ENCODE data around the gene TPTE2. TPM values are rescaled to one million over a fixed set of nuclear protein-coding genes. Genes with fewer than 3 reads are reported as not detected.
"Not testable (repeated sequence)": the region's sequence is repeated elsewhere in the genome, so short reads cannot be mapped to it uniquely, and the experiment has no call there.

Gene TPTE2
- total RNA-seq, 3 donors from 2014 or later: 0.29 to 0.33 TPM; not detected in 1

DNA sequence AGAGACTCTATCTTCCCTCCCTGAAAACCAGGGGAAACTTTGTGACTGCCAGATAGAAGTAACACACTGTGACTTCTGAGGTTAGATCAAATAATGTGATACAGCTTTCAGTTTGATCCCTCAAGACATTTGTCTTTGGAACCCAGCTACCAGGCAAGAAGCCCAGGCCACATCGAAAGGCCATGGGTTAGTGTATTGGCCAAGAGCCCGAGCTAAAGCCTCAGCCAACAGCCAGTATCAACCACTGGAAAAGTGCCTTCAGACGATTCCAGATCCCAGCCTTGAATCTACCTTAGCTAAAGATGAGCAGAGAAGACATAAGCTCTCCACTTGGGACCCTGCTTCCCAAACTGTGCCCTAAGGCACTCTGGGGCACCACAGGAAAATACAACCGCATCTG lies 10.9 kb upstream of the TPTE2 start:
- Histone ChIP-seq H3K36me3 (no peaks in the 10 kb centered on the region), H3K27ac (no peak overlapping the region), H3K27me3 (no peaks in the 10 kb centered on the region), H3K4me3 (no peak overlapping the region), H3K4me1 (no peaks in the 10 kb centered on the region), H3K9me3 (no peaks in the 10 kb centered on the region)
- intact Hi-C loops (cut with DNase I; ENCODE audit: low total_unique reads): no loop called here
- TF ChIP-seq POLR2AphosphoS5 (IDR thresholded peaks at IDR 0.05) (no peak), POLR2A (IDR thresholded peaks at IDR 0.05) (no peak)
- TF ChIP-seq, protein P1, sequence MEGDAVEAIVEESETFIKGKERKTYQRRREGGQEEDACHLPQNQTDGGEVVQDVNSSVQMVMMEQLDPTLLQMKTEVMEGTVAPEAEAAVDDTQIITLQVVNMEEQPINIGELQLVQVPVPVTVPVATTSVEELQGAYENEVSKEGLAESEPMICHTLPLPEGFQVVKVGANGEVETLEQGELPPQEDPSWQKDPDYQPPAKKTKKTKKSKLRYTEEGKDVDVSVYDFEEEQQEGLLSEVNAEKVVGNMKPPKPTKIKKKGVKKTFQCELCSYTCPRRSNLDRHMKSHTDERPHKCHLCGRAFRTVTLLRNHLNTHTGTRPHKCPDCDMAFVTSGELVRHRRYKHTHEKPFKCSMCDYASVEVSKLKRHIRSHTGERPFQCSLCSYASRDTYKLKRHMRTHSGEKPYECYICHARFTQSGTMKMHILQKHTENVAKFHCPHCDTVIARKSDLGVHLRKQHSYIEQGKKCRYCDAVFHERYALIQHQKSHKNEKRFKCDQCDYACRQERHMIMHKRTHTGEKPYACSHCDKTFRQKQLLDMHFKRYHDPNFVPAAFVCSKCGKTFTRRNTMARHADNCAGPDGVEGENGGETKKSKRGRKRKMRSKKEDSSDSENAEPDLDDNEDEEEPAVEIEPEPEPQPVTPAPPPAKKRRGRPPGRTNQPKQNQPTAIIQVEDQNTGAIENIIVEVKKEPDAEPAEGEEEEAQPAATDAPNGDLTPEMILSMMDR (IDR thresholded peaks at IDR 0.05): no peak
- DNase-seq (ENCODE audit: low spot score in 2 of 2): no peak

DNA sequence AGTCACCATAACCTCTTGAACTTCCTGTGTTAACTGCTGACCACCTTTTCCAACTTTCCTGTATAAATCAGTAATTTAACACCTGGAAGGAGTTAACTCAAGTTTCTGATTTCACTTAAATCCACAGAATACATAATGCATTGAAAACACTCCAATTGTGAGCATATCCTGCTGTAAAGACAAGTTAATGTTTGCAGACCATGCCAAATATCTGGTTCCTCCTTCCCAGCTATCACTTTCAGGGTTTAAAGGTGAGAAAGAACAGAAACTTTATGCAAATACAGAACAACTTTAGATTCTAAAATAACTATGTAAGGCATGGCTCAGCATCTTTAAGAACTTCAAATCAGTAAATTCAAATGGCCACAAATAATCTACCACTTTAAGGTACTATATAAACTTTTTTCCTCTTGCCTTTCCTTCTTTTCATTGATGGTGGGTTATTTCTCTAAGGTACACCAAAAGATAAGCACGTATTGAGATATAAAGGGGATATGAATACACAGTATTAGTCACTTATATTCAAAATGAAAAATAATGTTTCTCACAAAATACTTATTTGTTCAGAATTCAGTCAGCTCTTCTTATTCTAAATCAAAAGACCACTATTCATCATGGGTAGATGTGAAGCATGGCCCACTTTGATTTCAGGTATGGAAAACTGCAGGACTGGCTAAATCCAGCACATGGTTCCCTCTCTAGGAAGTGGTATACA lies 6.6 kb upstream of the TPTE2 start:
- H3K27me3 ChIP-seq: peaks cover 0 to 5% of the 10 kb centered on the region in 2 donors
- TF ChIP-seq POLR2A (IDR thresholded peaks at IDR 0.05): no peak
- no peak for TF ChIP-seq POLR2AphosphoS5 (IDR thresholded peaks at IDR 0.05)
- TF ChIP-seq, protein P1 (IDR thresholded peaks at IDR 0.05): no peak
- no peaks in the 10 kb centered on the region for H3K4me1 ChIP-seq
- H3K9me3 ChIP-seq: peaks cover 0 to 5% of the 10 kb centered on the region in 2 donors
- intact Hi-C loops (cut with DNase I; ENCODE audit: low total_unique reads): no loop called here
- no peak overlapping the region for H3K27ac ChIP-seq
- H3K4me3 ChIP-seq: no peak overlapping the region
- H3K36me3 ChIP-seq: no peaks in the 10 kb centered on the region
- DNase-seq (ENCODE audit: low spot score in 2 of 2): no peak

DNA sequence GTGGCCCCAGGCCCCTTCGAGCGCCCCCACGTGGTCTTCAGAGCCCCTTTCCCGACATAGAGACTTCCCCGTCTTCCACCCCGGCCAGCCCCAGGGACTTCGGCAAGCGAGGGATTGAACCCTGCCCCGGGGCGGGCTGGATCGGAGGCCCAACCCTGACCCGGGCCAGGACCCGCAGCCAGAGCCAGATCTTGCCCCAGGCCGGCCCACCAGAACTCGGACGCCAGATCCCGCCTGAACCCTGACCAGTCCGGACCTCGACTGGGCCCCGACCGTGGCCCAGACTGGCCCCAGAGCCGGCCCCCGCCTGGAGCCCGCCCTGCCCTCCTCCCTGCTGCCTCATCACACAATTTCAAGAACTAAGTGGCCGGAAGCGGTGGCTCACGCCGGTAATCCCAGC lies 253 bp upstream of the TPTE2 start:
- DNase-seq (ENCODE audit: low spot score in 2 of 2): no peak
- peaks cover 0 to 5% of the 10 kb centered on the region in 2 donors for H3K9me3 ChIP-seq
- intact Hi-C loops (cut with DNase I; ENCODE audit: low total_unique reads): no loop called here
- H3K4me1 ChIP-seq: no peaks in the 10 kb centered on the region
- H3K27me3 ChIP-seq: peaks cover 0 to 5% of the 10 kb centered on the region in 2 donors
- H3K4me3 ChIP-seq: no peak overlapping the region
- TF ChIP-seq POLR2A (IDR thresholded peaks at IDR 0.05) (no peak), POLR2AphosphoS5 (IDR thresholded peaks at IDR 0.05) (no peak)
- TF ChIP-seq, protein P1 (IDR thresholded peaks at IDR 0.05): no peak
- H3K36me3 ChIP-seq: no peaks in the 10 kb centered on the region
- no peak overlapping the region for H3K27ac ChIP-seq

DNA sequence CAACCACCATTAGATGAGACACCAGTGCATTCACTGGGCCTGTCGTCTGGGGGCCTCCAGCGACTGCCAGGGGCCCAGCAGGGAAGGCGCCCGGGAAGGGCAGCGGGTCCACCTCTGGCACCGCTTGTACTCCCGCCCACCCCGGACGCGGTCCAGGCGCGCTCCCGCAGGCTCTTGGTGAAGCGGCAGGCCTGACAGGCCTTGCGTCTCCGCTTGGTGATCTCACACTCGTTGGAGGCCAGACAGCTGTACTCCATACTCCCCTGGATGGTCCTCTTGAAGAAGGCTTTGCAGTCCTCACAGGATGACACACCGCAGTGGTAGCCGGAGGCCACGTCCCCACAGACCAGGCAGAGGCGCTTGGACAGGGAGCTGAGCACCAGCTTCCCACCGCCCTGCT lies 660 bp downstream of the TPTE2 start:
- H3K9me3 ChIP-seq; H3K27ac ChIP-seq; H3K36me3 ChIP-seq; H3K4me3 ChIP-seq; H3K4me1 ChIP-seq; intact Hi-C loops (cut with DNase I; ENCODE audit: low total_unique reads); DNase-seq (ENCODE audit: low spot score in 2 of 2); H3K27me3 ChIP-seq: not testable (repeated sequence)

DNA sequence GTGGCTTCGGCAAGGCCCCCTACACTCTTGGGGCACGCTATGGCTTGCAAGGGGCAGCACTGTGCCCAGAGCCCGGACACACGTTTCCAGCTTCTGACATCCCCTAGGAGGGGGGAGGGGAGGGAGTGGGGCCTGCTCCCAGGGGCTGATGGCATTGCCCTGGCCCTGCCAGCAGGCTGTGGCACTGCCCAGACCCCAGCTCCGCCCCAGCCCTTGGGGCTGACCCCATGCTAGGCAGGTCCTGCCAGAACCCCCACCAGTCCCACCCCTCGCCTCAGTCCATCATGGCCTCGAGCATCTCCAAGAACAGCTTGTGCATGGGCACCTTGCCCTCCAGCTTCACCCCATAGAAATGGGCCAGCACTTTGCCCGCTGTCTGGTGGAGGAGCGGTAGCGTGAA lies 1.6 kb downstream of the TPTE2 start:
- DNase-seq (ENCODE audit: low spot score in 2 of 2); H3K4me1 ChIP-seq; intact Hi-C loops (cut with DNase I; ENCODE audit: low total_unique reads); H3K27me3 ChIP-seq; H3K9me3 ChIP-seq; H3K27ac ChIP-seq; H3K4me3 ChIP-seq; H3K36me3 ChIP-seq: not testable (repeated sequence)

DNA sequence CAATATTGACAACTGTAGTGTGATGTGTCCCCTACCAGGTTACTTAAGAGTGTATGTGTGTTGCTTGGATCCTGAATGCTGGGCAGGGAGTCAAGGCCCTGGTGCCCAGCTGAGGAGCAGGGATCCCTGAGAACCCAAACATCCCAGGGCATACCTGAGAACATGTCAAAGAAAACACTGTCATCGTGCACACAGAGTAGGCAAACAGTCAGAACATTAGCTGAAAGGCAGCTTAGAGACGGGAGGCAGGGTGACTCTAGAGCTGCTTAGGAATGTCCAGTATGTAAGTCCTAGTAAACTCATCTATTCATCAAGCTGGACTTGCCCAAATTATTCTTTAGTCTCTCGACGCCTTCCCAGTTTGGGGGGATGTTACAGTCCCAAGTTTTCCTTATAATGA lies 4.0 kb downstream of the TPTE2 start:
- H3K36me3 ChIP-seq; intact Hi-C loops (cut with DNase I; ENCODE audit: low total_unique reads); DNase-seq (ENCODE audit: low spot score in 2 of 2); H3K27me3 ChIP-seq; H3K27ac ChIP-seq; H3K9me3 ChIP-seq; H3K4me3 ChIP-seq; H3K4me1 ChIP-seq: not testable (repeated sequence)

DNA sequence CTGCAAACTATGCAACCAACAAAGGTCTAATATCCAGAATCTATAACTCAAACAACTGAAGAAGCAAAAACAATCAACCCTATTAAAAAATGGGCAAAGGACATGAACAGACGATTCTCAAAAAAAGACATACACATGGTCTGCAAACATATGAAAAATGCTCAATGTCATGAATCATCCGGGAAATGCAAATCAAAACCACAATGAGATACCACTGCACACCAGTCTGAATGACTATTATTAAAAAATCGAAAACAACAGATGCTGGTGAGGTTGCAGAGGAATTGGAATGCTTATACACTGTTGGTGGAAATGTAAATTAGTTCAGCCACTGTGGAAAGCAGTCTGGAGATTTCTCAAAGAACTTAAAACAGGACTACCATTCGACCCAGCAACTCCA lies 12.1 kb downstream of the TPTE2 start:
- H3K4me1 ChIP-seq; H3K27ac ChIP-seq; H3K36me3 ChIP-seq; H3K4me3 ChIP-seq; H3K9me3 ChIP-seq; intact Hi-C loops (cut with DNase I; ENCODE audit: low total_unique reads); DNase-seq (ENCODE audit: low spot score in 2 of 2); H3K27me3 ChIP-seq: not testable (repeated sequence)

DNA sequence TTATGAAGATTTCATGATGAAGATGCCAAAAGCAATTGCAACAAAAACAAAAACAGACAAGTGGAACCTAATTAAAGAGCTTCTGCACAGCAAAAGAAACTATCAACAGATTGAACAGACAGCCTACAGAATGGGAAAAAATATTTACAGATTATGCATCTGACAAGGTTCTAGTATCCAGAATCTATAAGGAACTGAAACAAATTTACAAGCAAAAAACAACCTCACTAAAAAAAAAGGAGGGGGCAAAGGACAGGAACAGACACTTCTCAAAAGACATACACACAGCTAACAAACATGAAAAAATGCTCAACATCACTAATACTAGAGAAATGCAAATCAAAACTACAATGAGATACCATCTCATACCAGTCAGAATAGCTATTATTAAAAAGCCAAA lies 35.7 kb downstream of the TPTE2 start:
- DNase-seq (ENCODE audit: low spot score in 2 of 2); H3K4me1 ChIP-seq; H3K9me3 ChIP-seq; intact Hi-C loops (cut with DNase I; ENCODE audit: low total_unique reads); H3K27ac ChIP-seq; H3K36me3 ChIP-seq; H3K27me3 ChIP-seq; H3K4me3 ChIP-seq: not testable (repeated sequence)
